CD4-positive, alpha-beta T cell (primary cell): ENCODE results near the gene JMJD6. TPM values are rescaled to one million over a fixed set of nuclear protein-coding genes. Genes with fewer than 3 reads are reported as not detected.

Experiments
- ATAC-seq: fragments of 200-7000 bp; cut with Tn5 transposase; one replicate; pipeline ENCODE4 v1.10.0; 2022; ENCODE audit warnings: mild to moderate bottlenecking; ENCODE audit not compliant: poor library complexity
- CTCF ChIA-PET: fragments of 350-600 bp; sonication (Branson Sonifier 250); formaldehyde crosslinking; loops from one replicate; lab custom pipeline; 2021; ENCODE audit warnings: antibody characterized with exemption, inconsistent platforms; lab: Charles Lee
- POLR2A ChIA-PET: fragments of 350-600 bp; sonication (Branson Sonifier 250); formaldehyde crosslinking; loops from one replicate; lab custom pipeline; 2021; ENCODE audit warnings: antibody characterized with exemption, inconsistent platforms; lab: Charles Lee
- DNase-seq, 14 experiments: peaks; one replicate each; pipeline ENCODE4 v3.0.0-alpha.2; 2013 to 2020; ENCODE audit warnings: mixed read lengths in 2 of 14
- H3K27ac ChIP-seq, 2 donors: one replicate each; pipeline versions ENCODE4 v1.5.1 to v1.7.0; 2013; ENCODE audit warnings: low read length in 2 of 2, low read depth in 1 of 2, mild to moderate bottlenecking in 1 of 2
- H3K27me3 ChIP-seq, 2 experiments: 1 replicate in 1 of 2; 2 replicates in 1 of 2; pipeline versions ENCODE4 v1.6.1 to v1.7.0; 2013; ENCODE audit warnings: low read length in 2 of 2, control low read depth in 1 of 2, mild to moderate bottlenecking in 1 of 2, moderate library complexity in 1 of 2; ENCODE audit not compliant: insufficient read depth in 2 of 2, control insufficient read depth in 1 of 2
- H3K36me3 ChIP-seq: one replicate; pipeline ENCODE4 v1.6.1; 2013; ENCODE audit warnings: low read length, control low read depth; ENCODE audit not compliant: insufficient read depth
- H3K4me1 ChIP-seq: one replicate; pipeline ENCODE4 v1.6.1; 2013; ENCODE audit warnings: low read length, control low read depth; ENCODE audit not compliant: insufficient read depth
- H3K4me3 ChIP-seq: one replicate; pipeline ENCODE4 v1.5.1; 2013; ENCODE audit warnings: mild to moderate bottlenecking, low read length, moderate library complexity
- H3K9me3 ChIP-seq, 2 experiments: 1 replicate in 1 of 2; 2 replicates in 1 of 2; pipeline versions ENCODE4 v1.6.1 to v1.7.0; 2013; ENCODE audit warnings: low read length in 2 of 2, mild to moderate bottlenecking in 2 of 2, control low read depth in 1 of 2, moderate library complexity in 1 of 2; ENCODE audit not compliant: control insufficient read depth in 1 of 2, insufficient read depth in 1 of 2
- H3K27ac Mint-ChIP-seq: one replicate; pipeline ENCODE4 v1.8.0; 2020; ENCODE audit warnings: mixed read lengths
- H3K27me3 Mint-ChIP-seq: one replicate; pipeline ENCODE4 v1.8.0; 2021; ENCODE audit warnings: mixed read lengths
- H3K36me3 Mint-ChIP-seq: one replicate; pipeline ENCODE4 v1.8.0; 2021; ENCODE audit warnings: low read depth, mixed read lengths
- H3K4me1 Mint-ChIP-seq: one replicate; pipeline ENCODE4 v1.8.0; 2021; ENCODE audit warnings: low read depth, mixed read lengths
- H3K4me3 Mint-ChIP-seq: one replicate; pipeline ENCODE4 v1.8.0; 2020; ENCODE audit warnings: mild to moderate bottlenecking, mixed read lengths
- H3K9me3 Mint-ChIP-seq: one replicate; pipeline ENCODE4 v1.8.0; 2020; ENCODE audit warnings: mixed read lengths
- intact Hi-C, 2 experiments: fragments of 100-400 bp; cut with DNase I in 1 of 2; cut with micrococcal nuclease in 1 of 2; formaldehyde crosslinking; loops; one replicate each; pipeline versions ENCODE4 v1.15.1 to v1.9.0; 2023 to 2025; cut with DNase I, micrococcal nuclease
- total RNA-seq, 174 experiments: library from RNA in 2 of 174; stranded (reverse) in 2 of 174; gene quantifications; one replicate each; pipeline ENCODE4 v1.2.3 and lab custom pipeline; 2021 to 2026
- TF ChIP-seq, protein P1 (sequence below): fragments of 200-600 bp; IDR thresholded peaks from one replicate; pipeline ENCODE4 v1.8.0; 2022; ENCODE audit warnings: antibody characterized with exemption, mild to moderate bottlenecking

JMJD6 gene
- total RNA-seq, 2 experiments from 2014 or later, result 133 to 134 TPM

- Mint-ChIP-seq H3K27me3 (no peaks in the 10 kb centered on the region), H3K36me3 (peaks cover 69% of the 10 kb centered on the region), H3K4me3 (peak overlapping the region; percentile 96), H3K27ac (peak overlapping the region; percentile 96), H3K9me3 (no peaks in the 10 kb centered on the region), H3K4me1 (peaks cover 65% of the 10 kb centered on the region)
- TF ChIP-seq, protein P1, sequence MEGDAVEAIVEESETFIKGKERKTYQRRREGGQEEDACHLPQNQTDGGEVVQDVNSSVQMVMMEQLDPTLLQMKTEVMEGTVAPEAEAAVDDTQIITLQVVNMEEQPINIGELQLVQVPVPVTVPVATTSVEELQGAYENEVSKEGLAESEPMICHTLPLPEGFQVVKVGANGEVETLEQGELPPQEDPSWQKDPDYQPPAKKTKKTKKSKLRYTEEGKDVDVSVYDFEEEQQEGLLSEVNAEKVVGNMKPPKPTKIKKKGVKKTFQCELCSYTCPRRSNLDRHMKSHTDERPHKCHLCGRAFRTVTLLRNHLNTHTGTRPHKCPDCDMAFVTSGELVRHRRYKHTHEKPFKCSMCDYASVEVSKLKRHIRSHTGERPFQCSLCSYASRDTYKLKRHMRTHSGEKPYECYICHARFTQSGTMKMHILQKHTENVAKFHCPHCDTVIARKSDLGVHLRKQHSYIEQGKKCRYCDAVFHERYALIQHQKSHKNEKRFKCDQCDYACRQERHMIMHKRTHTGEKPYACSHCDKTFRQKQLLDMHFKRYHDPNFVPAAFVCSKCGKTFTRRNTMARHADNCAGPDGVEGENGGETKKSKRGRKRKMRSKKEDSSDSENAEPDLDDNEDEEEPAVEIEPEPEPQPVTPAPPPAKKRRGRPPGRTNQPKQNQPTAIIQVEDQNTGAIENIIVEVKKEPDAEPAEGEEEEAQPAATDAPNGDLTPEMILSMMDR, result no peak
- Histone ChIP-seq H3K27me3 (no peaks in the 10 kb centered on the region), H3K36me3 (peaks cover 54% of the 10 kb centered on the region), H3K27ac (peak overlapping the region; percentile 93 to 99), H3K4me3 (peak overlapping the region; percentile 96), H3K9me3 (no peaks in the 10 kb centered on the region), H3K4me1 (peaks cover 42% of the 10 kb centered on the region)
- intact Hi-C loops, result loop anchor here (1.0 to 10.0 kb wide), 6 partner anchors 10 to 952 kb away; partner anchors contain the start of genes JMJD6 (in 1 of the 2), METTL23 (in 1 of the 2), UBE2O (in 1 of the 2) and UNK (in 1 of the 2)
- ChIA-PET CTCF (interaction anchor here (1.3 to 3.5 kb wide), 3 partner anchors 9 to 23 kb away, joined by 4 to 15 read pairs (median 7); partner anchors contain the start of genes JMJD6 and METTL23), POLR2A (interaction anchor here (0.6 to 7.9 kb wide), 16 partner anchors 8 to 1385 kb away, joined by 3 to 165 read pairs (median 5); partner anchors contain the start of genes JMJD6, METTL23, MXRA7 and TNRC6C)
- peak; percentile 52 to 87 (median 64) for DNase-seq
- peak; percentile 15 for ATAC-seq
Observed at GRCh38 chr17:76736349-76737081, 10.1 kb upstream of the JMJD6 start.

- H3K27me3 Mint-ChIP-seq, result no peaks in the 10 kb centered on the region
- no peaks in the 10 kb centered on the region for H3K27me3 ChIP-seq
- H3K27ac ChIP-seq, result peak overlapping the region; percentile 42 to 99
- ChIA-PET CTCF (interaction anchor here (1.0 to 2.2 kb wide), 5 partner anchors 8 to 22 kb away, joined by 3 to 8 read pairs (median 6); partner anchors contain the start of genes JMJD6 and METTL23), POLR2A (interaction anchor here (0.6 to 7.9 kb wide), 16 partner anchors 9 to 1701 kb away, joined by 3 to 165 read pairs (median 6); partner anchors contain the start of genes JMJD6, METTL23, MXRA7 and UBALD2)
- no peaks in the 10 kb centered on the region for H3K9me3 ChIP-seq
- TF ChIP-seq, protein P1, result peak; percentile 21
- peaks cover 68% of the 10 kb centered on the region for H3K36me3 Mint-ChIP-seq
- peak overlapping the region; percentile 92 for H3K4me3 Mint-ChIP-seq
- intact Hi-C loops, result loop anchor here (1.0 to 10.0 kb wide), 4 partner anchors 8 to 951 kb away; partner anchors contain the start of genes UBE2O (in 1 of the 2) and UNK (in 1 of the 2)
- peak in 1 of 14 experiments; percentile 16 for DNase-seq
- peaks cover 47% of the 10 kb centered on the region for H3K4me1 ChIP-seq
- H3K4me1 Mint-ChIP-seq, result peaks cover 66% of the 10 kb centered on the region
- peaks cover 53% of the 10 kb centered on the region for H3K36me3 ChIP-seq
- ATAC-seq, result no peak
- peak overlapping the region; percentile 96 for H3K27ac Mint-ChIP-seq
- peak overlapping the region; percentile 96 for H3K4me3 ChIP-seq
- no peaks in the 10 kb centered on the region for H3K9me3 Mint-ChIP-seq
Observed at GRCh38 chr17:76735586-76736348, 9.4 kb upstream of the JMJD6 start.

DNA sequence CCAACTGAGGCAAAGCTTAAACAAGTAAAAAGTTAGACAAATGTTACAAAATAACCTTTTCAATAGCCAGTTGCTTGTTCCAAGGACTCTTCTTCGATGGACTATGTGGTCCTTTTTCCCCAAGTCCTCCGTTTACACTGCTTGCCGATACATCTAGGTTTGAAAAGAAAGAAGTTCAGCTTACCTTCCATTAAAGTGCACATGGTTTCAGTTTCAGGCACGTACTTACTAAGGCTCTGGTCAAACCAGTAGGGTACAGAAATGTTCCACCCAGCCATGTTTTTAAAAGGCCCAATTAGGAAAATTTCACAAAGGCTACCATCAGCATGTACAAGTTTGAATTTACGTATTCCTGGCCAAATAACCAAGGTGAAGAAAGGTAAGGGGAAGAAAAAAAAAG is 8.6 kb upstream of the JMJD6 start:
- Histone ChIP-seq H3K4me3 (peak overlapping the region; percentile 96), H3K36me3 (peaks cover 59% of the 10 kb centered on the region), H3K27me3 (no peaks in the 10 kb centered on the region), H3K9me3 (no peaks in the 10 kb centered on the region), H3K27ac (peak overlapping the region; percentile 9 to 99), H3K4me1 (peaks cover 53% of the 10 kb centered on the region)
- no peaks in the 10 kb centered on the region for H3K27me3 Mint-ChIP-seq
- ChIA-PET CTCF (interaction anchor here (0.5 to 2.2 kb wide), 7 partner anchors 8 to 212 kb away, joined by 3 to 8 read pairs (median 4); partner anchors contain the start of genes JMJD6 and METTL23), POLR2A (interaction anchor here (0.6 to 7.9 kb wide), 9 partner anchors 9 to 1700 kb away, joined by 3 to 165 read pairs (median 4); partner anchors contain the start of genes JMJD6, METTL23, MXRA7 and UBALD2)
- peaks cover 74% of the 10 kb centered on the region for H3K36me3 Mint-ChIP-seq
- no peaks in the 10 kb centered on the region for H3K9me3 Mint-ChIP-seq
- TF ChIP-seq, protein P1, result no peak
- no peak for ATAC-seq
- H3K27ac Mint-ChIP-seq, result peak overlapping the region; percentile 96
- intact Hi-C loops, result loop anchor here (1.0 to 10.0 kb wide), 4 partner anchors 8 to 950 kb away; partner anchors contain the start of genes UBE2O (in 1 of the 2) and UNK (in 1 of the 2)
- DNase-seq, result peak in 3 of 14 experiments; percentile 62 to 66 (median 62)
- H3K4me1 Mint-ChIP-seq, result peaks cover 59% of the 10 kb centered on the region
- H3K4me3 Mint-ChIP-seq, result peak overlapping the region; percentile 92
